ENCODE results near the gene CHCHD6.

GRCh38 chr3:126912491-126913195, 208.6 kb downstream of the CHCHD6 start:
- no peak for TF ChIP-seq TARDBP (IDR thresholded peaks at IDR 0.05)
- no peak for TF ChIP-seq SP1 (IDR thresholded peaks at IDR 0.05)
- TF ChIP-seq HDGF (IDR thresholded peaks at IDR 0.05; ENCODE audit: borderline replicate concordance), result no peak
- no peak for TF ChIP-seq NFRKB (IDR thresholded peaks at IDR 0.05)
- no peak for TF ChIP-seq FOXK2 (IDR thresholded peaks at IDR 0.05)
- TF ChIP-seq L3MBTL2 (conservative IDR thresholded peaks at IDR 0.05), result no peak
- no peak for TF ChIP-seq ARNT (IDR thresholded peaks at IDR 0.05)
- TF ChIP-seq FOXM1 (IDR thresholded peaks at IDR 0.05; ENCODE audit: borderline replicate concordance), result no peak
- no peak for TF ChIP-seq SUZ12 (IDR thresholded peaks at IDR 0.05)
- no peak for TF ChIP-seq PKNOX1 (IDR thresholded peaks at IDR 0.05)

Data from HEK293T (cell line).